IPS-15b (cell line): ENCODE results near the gene CD68.

Experiments
- H3K27me3 ChIP-seq: one replicate; pipeline ENCODE4 v1.6.1; 2013; ENCODE audit warnings: low read length; ENCODE audit not compliant: control insufficient read depth, insufficient read depth
- H3K36me3 ChIP-seq: one replicate; pipeline ENCODE4 v1.6.1; 2013; ENCODE audit warnings: low read length; ENCODE audit not compliant: control insufficient read depth, insufficient read depth
- H3K4me1 ChIP-seq: one replicate; pipeline ENCODE4 v1.6.1; 2013; ENCODE audit warnings: mild to moderate bottlenecking, low read length; ENCODE audit not compliant: control insufficient read depth, insufficient read depth
- H3K4me3 ChIP-seq: one replicate; pipeline ENCODE4 v1.5.1; 2013; ENCODE audit warnings: low read depth, low read length
- H3K9ac ChIP-seq: one replicate; pipeline ENCODE4 v1.6.1; 2013; ENCODE audit warnings: low read depth, mild to moderate bottlenecking, low read length
- H3K9me3 ChIP-seq: one replicate; pipeline ENCODE4 v1.6.1; 2013; ENCODE audit warnings: mild to moderate bottlenecking, low read length; ENCODE audit not compliant: control insufficient read depth, insufficient read depth

Gene CD68

GRCh38 chr17:7561589-7562207 is 17.7 kb upstream of the CD68 start, which contains the start of gene SENP3:
Gene SENP3, plus strand, starts transcription at chr17:7561919. Its CDS starts 1,158 bp downstream, at chr17:7563077.
- Histone ChIP-seq H3K4me1 (peaks cover 20% of the 10 kb centered on the region), H3K27me3 (no peaks in the 10 kb centered on the region), H3K36me3 (peaks cover 29% of the 10 kb centered on the region), H3K4me3 (peak within 1 kb of the TSS; percentile 94), H3K9ac (peak within 1 kb of the TSS; percentile 85), H3K9me3 (no peaks in the 10 kb centered on the region)

DNA sequence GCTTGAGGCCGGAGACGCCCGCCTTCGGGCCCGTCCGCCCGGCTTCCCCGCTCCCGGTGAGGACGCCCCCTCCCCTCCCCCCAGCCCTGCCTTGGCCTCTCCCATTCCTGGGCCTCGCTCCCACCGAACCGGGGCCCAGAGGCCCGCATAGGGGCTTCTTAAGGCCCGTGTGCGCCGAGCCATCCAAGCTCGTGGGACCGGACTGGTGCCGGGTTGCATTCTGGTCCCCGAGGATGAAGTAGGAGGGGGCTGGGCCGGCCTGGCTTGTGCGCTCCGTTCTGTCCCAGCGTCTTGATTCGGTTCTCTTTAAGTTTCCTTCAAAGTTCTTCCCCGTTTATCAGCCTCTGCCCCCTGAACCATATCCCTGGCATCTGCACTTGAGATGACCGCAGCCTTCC is 17.2 kb upstream of the CD68 start:
- H3K4me3 ChIP-seq, result peak overlapping the region; percentile 76
- H3K36me3 ChIP-seq, result peaks cover 29% of the 10 kb centered on the region
- peaks cover 19% of the 10 kb centered on the region for H3K4me1 ChIP-seq
- H3K27me3 ChIP-seq, result no peaks in the 10 kb centered on the region
- H3K9me3 ChIP-seq, result no peaks in the 10 kb centered on the region
- peak overlapping the region; percentile 71 for H3K9ac ChIP-seq

- no peak overlapping the region for H3K9ac ChIP-seq
- H3K36me3 ChIP-seq, result peaks cover 35% of the 10 kb centered on the region
Measured at GRCh38 chr17:7563115-7563869, 16.1 kb upstream of the CD68 start.

DNA sequence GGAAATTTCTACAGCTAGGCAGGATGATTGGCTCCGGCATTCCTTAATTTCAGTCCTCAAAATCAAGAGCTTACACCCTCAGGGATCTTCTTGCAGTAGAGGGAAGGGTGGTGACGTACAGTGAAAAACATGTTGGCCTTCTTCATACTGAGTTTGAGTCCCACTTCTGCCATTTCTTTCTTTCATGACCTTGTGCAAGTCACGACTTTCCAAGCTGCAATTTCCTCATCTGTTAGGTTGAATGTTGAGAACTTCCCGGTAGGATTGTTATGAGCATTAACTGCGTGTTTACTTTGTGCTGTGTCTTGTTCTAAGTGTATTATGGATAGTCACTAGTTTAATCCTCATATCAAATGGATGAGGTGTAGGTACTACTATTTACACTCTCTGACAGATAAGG is 9.9 kb upstream of the CD68 start:
- Histone ChIP-seq H3K9ac (no peak overlapping the region), H3K4me1 (peaks cover 2% of the 10 kb centered on the region), H3K9me3 (no peaks in the 10 kb centered on the region), H3K27me3 (no peaks in the 10 kb centered on the region), H3K4me3 (no peak overlapping the region), H3K36me3 (peaks cover 59% of the 10 kb centered on the region)

More at GRCh38 chr17:7563115-7563869, 16.1 kb upstream of the CD68 start:
- Histone ChIP-seq H3K4me3 (peak overlapping the region; percentile 76), H3K4me1 (peaks cover 14% of the 10 kb centered on the region), H3K27me3 (no peaks in the 10 kb centered on the region), H3K9me3 (no peaks in the 10 kb centered on the region)

DNA sequence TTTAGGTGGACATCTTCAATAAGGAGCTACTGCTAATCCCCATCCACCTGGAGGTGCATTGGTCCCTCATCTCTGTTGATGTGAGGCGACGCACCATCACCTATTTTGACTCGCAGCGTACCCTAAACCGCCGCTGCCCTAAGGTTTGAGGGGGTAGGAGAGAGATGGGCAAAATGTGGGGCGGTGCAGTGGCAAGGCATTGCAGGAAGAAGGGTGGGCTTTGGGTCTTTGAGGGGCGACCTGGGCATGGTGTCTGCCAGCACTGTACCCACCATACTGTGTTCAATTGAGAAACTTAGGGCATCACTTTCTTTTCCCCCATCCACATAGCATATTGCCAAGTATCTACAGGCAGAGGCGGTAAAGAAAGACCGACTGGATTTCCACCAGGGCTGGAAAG is 9.1 kb upstream of the CD68 start:
- Histone ChIP-seq H3K9ac (no peak overlapping the region), H3K36me3 (peaks cover 59% of the 10 kb centered on the region), H3K9me3 (no peaks in the 10 kb centered on the region), H3K27me3 (no peaks in the 10 kb centered on the region), H3K4me3 (no peak overlapping the region), H3K4me1 (peaks cover 5% of the 10 kb centered on the region)

- Histone ChIP-seq H3K36me3 (peaks cover 70% of the 10 kb centered on the region), H3K27me3 (no peaks in the 10 kb centered on the region)
Measured at GRCh38 chr17:7572338-7572587, 7.2 kb upstream of the CD68 start.

GRCh38 chr17:7572588-7573323 is 6.7 kb upstream of the CD68 start:
- Histone ChIP-seq H3K9ac (peak overlapping the region; percentile 99), H3K9me3 (no peaks in the 10 kb centered on the region), H3K36me3 (peaks cover 70% of the 10 kb centered on the region), H3K4me1 (peaks cover 5% of the 10 kb centered on the region), H3K27me3 (no peaks in the 10 kb centered on the region), H3K4me3 (peak overlapping the region; percentile 89)

More at GRCh38 chr17:7572338-7572587, 7.2 kb upstream of the CD68 start:
- no peaks in the 10 kb centered on the region for H3K9me3 ChIP-seq
- H3K4me3 ChIP-seq, result peak overlapping the region; percentile 93
- H3K4me1 ChIP-seq, result peaks cover 5% of the 10 kb centered on the region
- peak overlapping the region; percentile 87 for H3K9ac ChIP-seq

GRCh38 chr17:7573324-7574080 is 5.9 kb upstream of the CD68 start:
- H3K27me3 ChIP-seq, result no peaks in the 10 kb centered on the region
- H3K4me1 ChIP-seq, result peaks cover 5% of the 10 kb centered on the region
- H3K36me3 ChIP-seq, result peaks cover 73% of the 10 kb centered on the region
- H3K4me3 ChIP-seq, result peak overlapping the region; percentile 89
- H3K9ac ChIP-seq, result peak overlapping the region; percentile 99
- H3K9me3 ChIP-seq, result no peaks in the 10 kb centered on the region

GRCh38 chr17:7574176-7574953 is 5.1 kb upstream of the CD68 start:
- Histone ChIP-seq H3K36me3 (peaks cover 72% of the 10 kb centered on the region), H3K9ac (peak overlapping the region; percentile 99), H3K27me3 (no peaks in the 10 kb centered on the region), H3K4me3 (peak overlapping the region; percentile 89), H3K9me3 (no peaks in the 10 kb centered on the region), H3K4me1 (peaks cover 5% of the 10 kb centered on the region)

DNA sequence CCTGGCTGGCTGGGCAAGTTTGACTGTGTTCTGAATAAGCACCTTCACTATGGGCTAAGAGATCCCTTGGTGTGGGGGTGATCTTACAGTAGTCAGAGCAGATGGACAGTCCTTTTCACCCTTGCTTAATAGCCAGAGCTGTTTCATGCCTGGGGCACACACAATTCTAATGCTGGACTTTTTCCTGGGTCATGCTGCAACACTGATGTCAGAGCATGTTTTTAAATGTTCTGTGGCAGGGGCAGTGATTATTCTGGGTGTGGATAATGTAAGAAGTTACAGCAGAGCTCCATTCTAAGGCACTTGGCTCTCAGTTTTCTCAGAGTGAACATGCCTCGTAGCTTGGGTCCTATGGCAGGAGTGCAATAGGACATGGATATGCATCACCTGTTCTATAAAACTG is 4.0 kb upstream of the CD68 start:
- Histone ChIP-seq H3K36me3 (peaks cover 67% of the 10 kb centered on the region), H3K9me3 (no peaks in the 10 kb centered on the region), H3K4me3 (no peak overlapping the region), H3K9ac (peak overlapping the region; percentile 3), H3K27me3 (no peaks in the 10 kb centered on the region), H3K4me1 (peaks cover 5% of the 10 kb centered on the region)

DNA sequence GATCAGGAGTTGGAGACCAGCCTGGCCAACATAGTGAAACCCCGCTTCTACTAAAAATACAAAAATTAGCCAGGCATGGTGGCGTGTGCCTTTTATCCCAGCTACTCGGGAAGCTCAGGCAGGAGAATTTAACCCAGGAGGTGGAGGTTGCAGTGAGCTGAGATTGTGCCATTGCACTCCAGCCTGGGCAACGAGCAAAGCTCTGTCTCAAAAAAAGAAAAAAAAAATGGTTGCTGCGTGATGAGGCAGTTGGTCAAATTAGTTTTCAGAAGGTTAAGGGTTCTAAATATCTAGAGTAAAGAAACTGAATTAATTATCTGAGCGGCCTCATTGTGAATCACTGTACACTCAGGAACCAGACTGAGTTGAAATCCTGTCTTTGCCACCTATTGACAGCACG is 3.5 kb upstream of the CD68 start:
- H3K4me1 ChIP-seq, result peaks cover 5% of the 10 kb centered on the region
- no peak overlapping the region for H3K9ac ChIP-seq
- H3K9me3 ChIP-seq, result no peaks in the 10 kb centered on the region
- H3K4me3 ChIP-seq, result no peak overlapping the region
- H3K27me3 ChIP-seq, result no peaks in the 10 kb centered on the region
- H3K36me3 ChIP-seq, result peaks cover 63% of the 10 kb centered on the region
